Raji (cell line): ENCODE data around the gene PMM2.

Experiments
- POLR2A ChIP-seq: IDR thresholded peaks from 2 replicates; pipeline ENCODE4 v1.6.1; 2011; ENCODE audit warnings: low read depth, low read length, control low read depth; ENCODE audit not compliant: insufficient read depth

Gene PMM2

DNA sequence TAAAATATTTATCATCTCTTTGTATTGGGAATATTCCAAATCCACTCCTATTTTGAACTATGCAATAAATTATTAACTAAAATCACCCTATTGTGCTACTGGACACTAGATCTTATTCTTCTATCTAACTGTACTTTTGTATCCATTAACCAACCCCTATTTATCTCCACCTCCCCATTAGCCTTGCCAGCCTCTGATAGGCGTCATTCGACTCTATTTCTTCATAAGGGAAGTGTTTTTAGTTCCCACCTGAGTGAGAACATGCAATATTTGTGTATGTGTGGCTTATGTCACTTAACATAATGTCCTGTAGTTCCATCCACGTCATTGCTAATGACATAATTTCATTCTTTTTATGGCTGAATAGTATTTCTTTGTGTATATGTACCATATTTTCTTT, 24.1 kb upstream of the PMM2 start:
- no peak for TF ChIP-seq POLR2A

DNA sequence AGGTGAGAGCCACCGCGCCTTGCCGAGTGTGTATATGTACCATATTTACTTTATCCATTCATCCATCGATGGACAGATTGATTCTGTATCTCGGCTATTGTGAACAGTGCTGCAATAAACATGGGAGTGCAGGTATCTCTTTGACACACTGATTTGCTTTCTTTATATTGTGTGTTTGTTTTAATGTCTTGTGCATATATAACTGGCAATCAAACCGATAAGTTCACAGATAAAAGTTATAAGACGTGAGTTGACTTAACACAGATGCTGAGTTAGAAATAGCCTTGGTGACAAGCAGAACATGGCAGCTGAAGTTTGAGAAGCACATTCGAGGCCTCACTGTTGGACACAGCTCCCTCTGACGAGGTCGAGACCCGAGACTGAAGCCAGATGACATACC, 23.4 kb upstream of the PMM2 start:
- no peak for TF ChIP-seq POLR2A

GRCh38 chr16:8775359-8775758, 22.3 kb upstream of the PMM2 start:
- TF ChIP-seq POLR2A, result no peak

- no peak for TF ChIP-seq POLR2A
Measured at GRCh38 chr16:8776129-8776584, 21.5 kb upstream of the PMM2 start.

DNA sequence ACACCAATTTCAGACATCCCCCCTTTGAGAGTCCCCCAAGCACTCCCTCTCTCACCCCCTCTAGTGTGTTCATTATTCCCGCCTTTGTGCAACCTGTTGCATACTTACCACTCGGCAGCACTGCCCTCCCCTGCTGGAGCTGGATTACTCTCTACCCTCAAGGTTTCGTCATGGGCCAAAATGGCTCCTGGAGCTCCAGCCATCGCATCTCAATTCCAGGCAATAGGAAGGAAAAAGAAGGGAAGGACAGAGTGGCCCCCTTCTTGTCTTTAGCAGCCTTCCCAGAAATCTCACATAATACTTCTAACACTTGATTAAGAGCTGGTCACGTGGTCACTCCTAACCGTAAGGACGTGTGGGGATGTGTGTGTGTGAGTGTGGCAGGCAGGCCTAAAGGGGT, 20.4 kb upstream of the PMM2 start:
- TF ChIP-seq POLR2A, result no peak

DNA sequence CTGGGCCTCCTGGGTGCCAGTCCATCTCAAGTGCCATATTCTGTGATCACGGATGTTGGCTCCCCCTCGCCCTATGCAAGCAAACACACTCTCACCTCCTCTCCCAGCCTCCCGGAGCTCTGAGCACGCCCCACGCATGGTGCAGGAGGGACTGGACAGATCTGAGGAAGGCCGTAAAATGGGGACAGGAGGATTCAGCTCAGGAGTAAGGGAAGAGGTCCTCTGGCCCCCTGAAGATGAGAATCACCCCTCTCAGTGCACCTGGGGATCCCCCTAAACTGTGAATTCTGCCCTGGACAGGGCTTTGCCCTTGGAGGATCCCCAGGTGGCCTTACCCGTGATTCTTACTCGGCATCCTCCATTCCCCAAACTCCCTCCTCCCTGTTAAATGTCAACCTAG, 15.8 kb upstream of the PMM2 start:
- TF ChIP-seq POLR2A, result no peak

- TF ChIP-seq POLR2A, result no peak
Measured at GRCh38 chr16:8782673-8783072, 15.0 kb upstream of the PMM2 start.

GRCh38 chr16:8785408-8785807, 12.2 kb upstream of the PMM2 start:
- TF ChIP-seq POLR2A, result no peak

DNA sequence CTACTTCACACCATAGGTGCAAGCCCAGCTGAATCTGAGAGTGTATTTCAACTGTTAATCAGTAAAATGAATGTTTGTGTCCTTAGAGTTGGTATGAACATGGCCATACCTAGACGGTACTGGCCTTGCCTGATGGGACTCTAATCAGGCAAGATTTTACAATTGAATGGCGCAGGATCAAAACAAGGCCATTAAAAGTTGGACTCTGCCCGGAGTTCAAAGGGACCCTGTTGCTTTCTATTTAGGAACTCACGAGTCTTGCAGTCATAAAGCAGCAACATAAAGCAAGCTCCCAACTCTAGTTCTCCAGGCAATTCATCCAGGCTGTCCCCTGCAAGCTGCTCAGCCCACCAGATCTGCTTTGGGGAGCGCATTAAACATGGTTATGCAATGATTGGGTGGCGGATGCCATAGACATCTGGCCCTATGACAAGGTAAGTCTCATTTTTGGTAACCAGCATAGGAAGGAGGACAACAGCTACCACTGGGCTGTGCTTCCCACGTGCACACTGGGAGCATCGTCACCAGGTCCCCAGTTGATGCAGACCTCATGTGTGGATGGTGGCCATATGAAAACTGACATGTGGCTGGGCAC, 9.0 kb upstream of the PMM2 start:
- no peak for TF ChIP-seq POLR2A

DNA sequence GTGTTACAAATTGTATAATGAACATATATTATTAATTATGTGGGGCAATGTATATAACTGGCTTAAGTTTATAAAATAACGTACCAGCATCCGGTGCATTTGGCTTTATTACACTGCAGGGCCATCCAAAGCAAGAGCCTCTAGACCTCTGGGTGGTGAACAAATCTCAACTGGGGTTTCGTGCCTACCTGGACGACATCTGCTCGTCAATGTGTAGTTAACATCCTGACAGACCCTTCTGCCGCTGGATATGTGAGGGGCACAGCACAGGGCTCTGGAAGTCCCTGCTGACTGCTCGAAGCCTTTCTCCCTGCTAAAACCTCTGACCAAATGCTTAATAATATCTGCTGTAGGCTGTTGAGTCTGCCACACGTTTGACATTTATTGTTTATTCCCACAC, 2.5 kb upstream of the PMM2 start:
- TF ChIP-seq POLR2A, result no peak

GRCh38 chr16:8795818-8796217, 1.8 kb upstream of the PMM2 start:
- TF ChIP-seq POLR2A, result no peak

GRCh38 chr16:8796469-8797363, 923 bp upstream of the PMM2 start:
- TF ChIP-seq POLR2A, result no peak

DNA sequence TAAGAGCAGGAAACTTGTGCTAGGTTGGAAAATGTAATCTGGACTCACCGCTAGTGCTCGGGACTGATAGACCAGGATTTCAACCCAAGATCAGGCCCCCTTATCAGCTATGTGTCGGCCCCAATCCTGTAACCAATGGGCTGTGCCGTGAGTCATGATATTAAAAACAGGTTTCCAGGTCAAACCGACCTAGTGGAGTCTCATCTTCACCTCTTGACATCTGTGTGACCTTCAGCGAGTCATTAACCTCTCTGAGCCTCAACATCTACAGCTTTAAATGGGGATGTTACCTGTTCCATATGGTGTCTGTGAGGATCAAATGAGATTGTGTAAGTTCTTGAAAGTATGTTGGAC, 512 bp downstream of the PMM2 start:
- TF ChIP-seq POLR2A, result no peak

- no peak for TF ChIP-seq POLR2A
Measured at GRCh38 chr16:8798535-8799157, 1.0 kb downstream of the PMM2 start.

DNA sequence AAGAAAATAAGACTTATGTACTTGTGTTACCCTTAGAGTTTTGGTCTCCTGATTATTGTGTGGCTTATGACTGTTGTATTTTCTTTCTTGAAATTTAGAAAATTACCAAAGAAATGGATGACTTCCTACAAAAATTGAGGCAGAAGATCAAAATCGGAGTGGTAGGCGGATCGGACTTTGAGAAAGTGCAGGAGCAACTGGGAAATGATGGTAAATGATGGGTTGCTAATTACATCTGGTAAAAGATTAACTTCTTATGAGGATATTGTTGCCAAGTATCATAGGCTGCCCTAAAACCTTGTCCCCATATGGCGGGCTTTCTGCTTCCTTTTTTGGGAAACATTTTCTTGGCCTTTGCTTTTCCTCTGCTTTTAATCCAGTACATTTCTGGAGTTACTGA, 4.1 kb downstream of the PMM2 start:
- no peak for TF ChIP-seq POLR2A

GRCh38 chr16:8804313-8804712, 6.7 kb downstream of the PMM2 start:
- no peak for TF ChIP-seq POLR2A
